Breast epithelium (tissue), 3 donors: ENCODE data around the gene SCUBE2.

Experiments
- POLR2A ChIP-seq: fragments of 450-650 bp; IDR thresholded peaks from one replicate; pipeline ENCODE4 v1.6.1; 2016; ENCODE audit warnings: antibody characterized with exemption, mild to moderate bottlenecking, moderate library complexity
- POLR2AphosphoS5 ChIP-seq, 3 donors: sonication (generic); formaldehyde crosslinking; IDR thresholded peaks; one replicate each; pipeline ENCODE4 v1.6.1; 2017; ENCODE audit warnings: antibody characterized with exemption in 3 of 3
- TF ChIP-seq, protein P1 (sequence below), 3 donors: fragments of 450-650 bp; IDR thresholded peaks; one replicate each; pipeline ENCODE4 v1.5.1; 2016 to 2017; ENCODE audit warnings: antibody characterized with exemption in 3 of 3, mild to moderate bottlenecking in 3 of 3, moderate library complexity in 3 of 3

DNA sequence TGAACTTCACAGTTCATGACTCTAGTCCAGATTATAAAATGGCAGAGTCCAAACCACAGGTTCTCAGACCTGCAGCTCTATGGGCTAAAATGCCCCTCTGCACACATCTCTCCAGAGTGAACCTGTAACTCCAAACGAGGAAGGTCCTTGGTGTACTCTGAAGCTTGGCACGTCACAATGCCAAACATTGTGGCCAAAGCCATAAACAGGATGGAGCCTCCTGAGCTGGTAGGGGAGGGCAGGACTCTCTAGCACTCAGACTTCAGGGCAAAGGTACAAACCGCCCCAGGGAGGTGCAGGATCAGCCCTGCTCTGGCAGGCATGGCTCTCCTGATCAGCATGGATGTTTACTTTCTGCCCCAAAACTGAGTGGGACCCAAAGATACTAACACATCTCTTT lies 2.3 kb downstream of the SCUBE2 start:
- TF ChIP-seq POLR2A (no peak), POLR2AphosphoS5 (IDR thresholded peaks at IDR 0.05) (no peak)
- TF ChIP-seq, protein P1, sequence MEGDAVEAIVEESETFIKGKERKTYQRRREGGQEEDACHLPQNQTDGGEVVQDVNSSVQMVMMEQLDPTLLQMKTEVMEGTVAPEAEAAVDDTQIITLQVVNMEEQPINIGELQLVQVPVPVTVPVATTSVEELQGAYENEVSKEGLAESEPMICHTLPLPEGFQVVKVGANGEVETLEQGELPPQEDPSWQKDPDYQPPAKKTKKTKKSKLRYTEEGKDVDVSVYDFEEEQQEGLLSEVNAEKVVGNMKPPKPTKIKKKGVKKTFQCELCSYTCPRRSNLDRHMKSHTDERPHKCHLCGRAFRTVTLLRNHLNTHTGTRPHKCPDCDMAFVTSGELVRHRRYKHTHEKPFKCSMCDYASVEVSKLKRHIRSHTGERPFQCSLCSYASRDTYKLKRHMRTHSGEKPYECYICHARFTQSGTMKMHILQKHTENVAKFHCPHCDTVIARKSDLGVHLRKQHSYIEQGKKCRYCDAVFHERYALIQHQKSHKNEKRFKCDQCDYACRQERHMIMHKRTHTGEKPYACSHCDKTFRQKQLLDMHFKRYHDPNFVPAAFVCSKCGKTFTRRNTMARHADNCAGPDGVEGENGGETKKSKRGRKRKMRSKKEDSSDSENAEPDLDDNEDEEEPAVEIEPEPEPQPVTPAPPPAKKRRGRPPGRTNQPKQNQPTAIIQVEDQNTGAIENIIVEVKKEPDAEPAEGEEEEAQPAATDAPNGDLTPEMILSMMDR (IDR thresholded peaks at IDR 0.05): no peak
